NB4 (cell line): ENCODE measurements around the gene GRN.

ENCODE experiments used
- CTCF ChIP-seq: IDR thresholded peaks from one replicate; pipeline ENCODE4 v1.5.1; 2012; ENCODE audit warnings: low read depth, low read length
- POLR2A ChIP-seq: IDR thresholded peaks from 2 replicates; pipeline ENCODE4 v1.6.1; 2011; ENCODE audit warnings: mild to moderate bottlenecking; ENCODE audit not compliant: insufficient read length; ENCODE audit errors: extremely low read depth

GRCh38 chr17:44356241-44356640 is 11.1 kb downstream of the GRN start:
- TF ChIP-seq POLR2A (no peak), CTCF (no peak)
